B cell (primary cell): Measurements from ENCODE around the gene DOK7. TPM values are rescaled to one million over a fixed set of nuclear protein-coding genes. Genes with fewer than 3 reads are reported as not detected.
"Not testable (repeated sequence)": the region's sequence is repeated elsewhere in the genome, so short reads cannot be mapped to it uniquely, and the experiment has no call there.

ENCODE experiments used
- ATAC-seq: fragments of 200-7000 bp; cut with Tn5 transposase; one replicate; pipeline ENCODE4 v1.10.0; 2021; ENCODE audit warnings: low read depth, mild to moderate bottlenecking, moderate number of reproducible peaks, moderate library complexity
- CTCF ChIA-PET: fragments of 350-600 bp; sonication (Branson Sonifier 250); formaldehyde crosslinking; loops from one replicate; lab custom pipeline; 2021; ENCODE audit warnings: antibody characterized with exemption, inconsistent platforms; lab: Charles Lee
- POLR2A ChIA-PET: fragments of 350-600 bp; sonication (Branson Sonifier 250); formaldehyde crosslinking; loops from one replicate; lab custom pipeline; 2021; ENCODE audit warnings: antibody characterized with exemption; lab: Charles Lee
- DNase-seq: peaks from one replicate; pipeline ENCODE4 v3.0.0; 2013
- H2AFZ ChIP-seq: 2 replicates; pipeline ENCODE4 v1.6.1; 2012; ENCODE audit warnings: mild to moderate bottlenecking, low read depth, low read length; ENCODE audit not compliant: insufficient read depth, poor library complexity, severe bottlenecking
- H3K27ac ChIP-seq, 2 donors: 1 replicate in 1 of 2; 2 replicates in 1 of 2; pipeline ENCODE4 v1.5.1; 2012 to 2013; ENCODE audit warnings: low read length in 2 of 2, mild to moderate bottlenecking in 2 of 2, moderate library complexity in 1 of 2
- H3K27me3 ChIP-seq, 4 experiments: fragments of 200-600 bp in 1 of 4; sonication (generic) in 1 of 4; replicated peaks in 1 of 4; 1 replicate in 2 of 4; 2 replicates in 2 of 4; pipeline versions ENCODE4 v1.6.1 to v1.7.0; 2013 to 2016; ENCODE audit warnings: low read length in 3 of 4, mild to moderate bottlenecking in 2 of 4, mixed read lengths in 1 of 4, moderate library complexity in 1 of 4; ENCODE audit not compliant: insufficient read depth in 4 of 4, control insufficient read depth in 3 of 4; ENCODE audit errors: control extremely low read depth in 1 of 4
- H3K36me3 ChIP-seq, 2 experiments: replicated peaks in 1 of 2; 1 replicate in 1 of 2; 2 replicates in 1 of 2; pipeline versions ENCODE4 v1.6.1 to v1.7.1; 2013; ENCODE audit warnings: low read length in 1 of 2; ENCODE audit not compliant: insufficient read depth in 2 of 2, control insufficient read depth in 1 of 2; ENCODE audit errors: control extremely low read depth in 1 of 2, extremely low read depth in 1 of 2
- H3K4me1 ChIP-seq, 2 donors: fragments of 200-600 bp in 1 of 2; sonication (generic) in 1 of 2; 1 replicate in 1 of 2; 2 replicates in 1 of 2; pipeline versions ENCODE4 v1.5.1 to v1.6.1; 2013 to 2017; ENCODE audit warnings: low read length in 2 of 2; ENCODE audit not compliant: control insufficient read depth in 2 of 2, insufficient read depth in 2 of 2
- H3K4me2 ChIP-seq: replicated peaks from 2 replicates; pipeline ENCODE3; 2012; ENCODE audit warnings: mild to moderate bottlenecking, low read depth, low read length; ENCODE audit not compliant: poor library complexity, severe bottlenecking
- H3K4me3 ChIP-seq, 5 experiments: fragments of 200-600 bp in 1 of 5; sonication (generic) in 1 of 5; 1 replicate in 3 of 5; 2 replicates in 2 of 5; pipeline versions ENCODE4 v1.5.1 to v1.7.0; 2011 to 2016; ENCODE audit warnings: low read length in 4 of 5, mild to moderate bottlenecking in 4 of 5, low read depth in 2 of 5, control low read depth in 1 of 5, moderate library complexity in 1 of 5; ENCODE audit not compliant: insufficient read depth in 1 of 5; ENCODE audit errors: control extremely low read depth in 1 of 5, extremely low read depth in 1 of 5
- H3K79me2 ChIP-seq: fragments of 200-600 bp; sonication (generic); one replicate; pipeline ENCODE4 v1.6.0; 2016; ENCODE audit warnings: low read length; ENCODE audit not compliant: control insufficient read depth, insufficient read depth
- H3K9ac ChIP-seq: fragments of 200-600 bp; sonication (generic); 2 replicates; pipeline ENCODE4 v1.6.1; 2017; ENCODE audit warnings: mild to moderate bottlenecking, low read length, moderate library complexity
- H3K9me3 ChIP-seq, 3 donors: one replicate each; pipeline versions ENCODE4 v1.6.1 to v1.7.1; 2013; ENCODE audit warnings: low read length in 2 of 3; ENCODE audit not compliant: control insufficient read depth in 2 of 3, insufficient read depth in 1 of 3; ENCODE audit errors: control extremely low read depth in 1 of 3
- H4K20me1 ChIP-seq: 2 replicates; pipeline ENCODE4 v1.6.0; 2012; ENCODE audit warnings: mild to moderate bottlenecking, low read length; ENCODE audit not compliant: insufficient read depth, control insufficient read depth, poor library complexity, severe bottlenecking
- H3K27ac Mint-ChIP-seq: one replicate; pipeline ENCODE4 v1.8.0; 2021; ENCODE audit warnings: mixed read lengths
- H3K27me3 Mint-ChIP-seq: one replicate; pipeline ENCODE4 v1.8.0; 2021; ENCODE audit warnings: mixed read lengths
- H3K4me1 Mint-ChIP-seq: one replicate; pipeline ENCODE4 v1.8.0; 2021; ENCODE audit warnings: mixed read lengths
- H3K4me3 Mint-ChIP-seq: one replicate; pipeline ENCODE4 v1.8.0; 2021; ENCODE audit warnings: mixed read lengths
- H3K9me3 Mint-ChIP-seq: one replicate; pipeline ENCODE4 v1.8.0; 2022; ENCODE audit warnings: mixed read lengths; ENCODE audit not compliant: insufficient read depth
- EZH2 ChIP-seq: IDR thresholded peaks from 2 replicates; pipeline ENCODE4 v1.6.1; 2012; ENCODE audit warnings: borderline replicate concordance, low read depth, mild to moderate bottlenecking, moderate library complexity, low read length; ENCODE audit not compliant: insufficient read depth, poor library complexity, severe bottlenecking
- WGBS: methylation state at CpG from one replicate; pipeline ENCODE4 v1.1.5; 2013; ENCODE audit warnings: missing lambda C conversion rate; ENCODE audit not compliant: insufficient coverage; 5-methylcytosine and 5-hydroxymethylcytosine counted together
- intact Hi-C: fragments of 100-400 bp; cut with micrococcal nuclease; formaldehyde crosslinking; loops from one replicate; pipeline ENCODE4 v1.10.0; 2022
- polyA plus RNA-seq: library from polyadenylated mRNA; depleted of rRNA; stranded (reverse); fragments of >200 nt; gene quantifications from 2 replicates; pipeline ENCODE4 v1.2.3, GENCODE V29; 2012
- total RNA-seq, 2 donors: library from RNA; stranded (reverse); fragments of 120-200 nt in 1 of 2; gene quantifications; 1 replicate in 1 of 2; 2 replicates in 1 of 2; pipeline versions ENCODE4 v1.2.3 to v1.2.4, GENCODE V29; 2013 to 2022
- TF ChIP-seq, protein P1 (sequence below): fragments of 200-600 bp; IDR thresholded peaks from one replicate; pipeline ENCODE4 v1.8.0; 2022; ENCODE audit warnings: antibody characterized with exemption, mild to moderate bottlenecking

The DOK7 gene
- total and polyA plus RNA-seq, 2 donors (not counting 1 experiment from before 2014, with no cell fraction given): 24.1 to 24.8 TPM

DNA sequence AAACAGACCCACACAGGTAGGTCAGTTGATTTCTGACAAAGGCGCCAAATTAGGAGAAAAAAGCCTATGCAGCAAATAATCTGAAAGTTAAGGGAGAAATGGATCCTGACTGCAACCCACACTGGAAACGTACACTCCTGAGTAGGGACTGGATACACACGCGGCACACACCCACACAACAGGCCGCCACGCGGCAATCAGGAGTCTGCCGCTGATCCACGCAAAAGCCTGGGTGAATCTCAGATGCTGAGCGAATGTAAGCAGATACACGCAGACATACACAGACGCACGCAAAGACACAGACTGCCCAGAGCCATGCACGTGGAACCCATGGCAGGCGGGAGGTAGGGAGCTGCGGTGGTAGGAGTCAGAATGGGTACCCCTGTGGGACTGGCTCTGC, 47.4 kb downstream of the DOK7 start:
- intact Hi-C loops: no loop called here
- CTCF ChIA-PET: no interaction called here
- 91% methylated on average over 16 of the region's 16 CpGs for WGBS

DNA sequence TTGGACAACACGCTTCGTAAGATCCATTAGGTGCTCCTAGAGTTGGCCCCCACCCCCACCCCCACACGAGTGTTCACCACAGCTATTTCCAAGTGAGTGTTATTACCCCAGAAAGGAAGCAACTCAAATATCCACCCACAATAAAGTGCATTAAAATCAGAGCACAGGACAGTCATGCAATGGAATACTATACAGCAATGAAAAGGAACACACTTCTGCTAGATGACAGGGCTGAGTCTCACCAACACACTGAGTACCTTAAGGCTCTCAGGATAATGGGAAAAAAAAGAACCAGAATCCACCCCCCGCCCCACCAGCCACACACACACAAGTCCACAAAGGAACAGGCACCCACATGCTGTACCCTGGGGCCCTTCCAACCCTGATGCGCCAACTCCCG, 48.1 kb downstream of the DOK7 start:
- Histone ChIP-seq H2AFZ (no peak overlapping the region), H4K20me1 (peaks cover 26% of the 10 kb centered on the region), H3K27ac (no peak overlapping the region), H3K4me3 (no peak overlapping the region), H3K4me1 (no peaks in the 10 kb centered on the region), H3K4me2 (no peak overlapping the region), H3K36me3 (peaks cover 2 to 72% of the 10 kb centered on the region in 2 experiments), H3K9ac (no peak overlapping the region), H3K27me3 (no peaks in the 10 kb centered on the region), H3K9me3 (peaks cover 0 to 5% (median 0%) of the 10 kb centered on the region in 3 donors), H3K79me2 (peaks cover 16% of the 10 kb centered on the region)
- Mint-ChIP-seq H3K4me3 (no peak overlapping the region), H3K27me3 (no peaks in the 10 kb centered on the region), H3K27ac (no peak overlapping the region), H3K4me1 (peaks cover 1% of the 10 kb centered on the region), H3K9me3 (no peaks in the 10 kb centered on the region)
- TF ChIP-seq EZH2: no peak
- TF ChIP-seq, protein P1, sequence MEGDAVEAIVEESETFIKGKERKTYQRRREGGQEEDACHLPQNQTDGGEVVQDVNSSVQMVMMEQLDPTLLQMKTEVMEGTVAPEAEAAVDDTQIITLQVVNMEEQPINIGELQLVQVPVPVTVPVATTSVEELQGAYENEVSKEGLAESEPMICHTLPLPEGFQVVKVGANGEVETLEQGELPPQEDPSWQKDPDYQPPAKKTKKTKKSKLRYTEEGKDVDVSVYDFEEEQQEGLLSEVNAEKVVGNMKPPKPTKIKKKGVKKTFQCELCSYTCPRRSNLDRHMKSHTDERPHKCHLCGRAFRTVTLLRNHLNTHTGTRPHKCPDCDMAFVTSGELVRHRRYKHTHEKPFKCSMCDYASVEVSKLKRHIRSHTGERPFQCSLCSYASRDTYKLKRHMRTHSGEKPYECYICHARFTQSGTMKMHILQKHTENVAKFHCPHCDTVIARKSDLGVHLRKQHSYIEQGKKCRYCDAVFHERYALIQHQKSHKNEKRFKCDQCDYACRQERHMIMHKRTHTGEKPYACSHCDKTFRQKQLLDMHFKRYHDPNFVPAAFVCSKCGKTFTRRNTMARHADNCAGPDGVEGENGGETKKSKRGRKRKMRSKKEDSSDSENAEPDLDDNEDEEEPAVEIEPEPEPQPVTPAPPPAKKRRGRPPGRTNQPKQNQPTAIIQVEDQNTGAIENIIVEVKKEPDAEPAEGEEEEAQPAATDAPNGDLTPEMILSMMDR: no peak
- intact Hi-C loops: no loop called here
- 97% methylated on average over 5 of the region's 6 CpGs for WGBS
- no peak for DNase-seq
- POLR2A ChIA-PET: no interaction called here
- CTCF ChIA-PET: no interaction called here
- ATAC-seq: no peak

More for the DNA sequence above, 47.4 kb downstream of the DOK7 start:
- H3K36me3 ChIP-seq: peaks cover 2 to 66% of the 10 kb centered on the region in 2 experiments
- Mint-ChIP-seq H3K4me1 (peaks cover 1% of the 10 kb centered on the region), H3K27ac (no peak overlapping the region), H3K9me3 (no peaks in the 10 kb centered on the region), H3K4me3 (no peak overlapping the region), H3K27me3 (no peaks in the 10 kb centered on the region)
- peaks cover 31% of the 10 kb centered on the region for H4K20me1 ChIP-seq
- no peak overlapping the region for H3K27ac ChIP-seq
- peaks cover 0 to 5% (median 0%) of the 10 kb centered on the region in 3 donors for H3K9me3 ChIP-seq
- no peak overlapping the region for H2AFZ ChIP-seq
- TF ChIP-seq, protein P1: no peak
- TF ChIP-seq EZH2: no peak
- H3K27me3 ChIP-seq: no peaks in the 10 kb centered on the region
- no peak overlapping the region for H3K9ac ChIP-seq
- ATAC-seq (no peak), DNase-seq (no peak)
- H3K4me2 ChIP-seq: no peak overlapping the region
- no peaks in the 10 kb centered on the region for H3K4me1 ChIP-seq
- H3K4me3 ChIP-seq: no peak overlapping the region
- POLR2A ChIA-PET: no interaction called here
- peaks cover 23% of the 10 kb centered on the region for H3K79me2 ChIP-seq

DNA sequence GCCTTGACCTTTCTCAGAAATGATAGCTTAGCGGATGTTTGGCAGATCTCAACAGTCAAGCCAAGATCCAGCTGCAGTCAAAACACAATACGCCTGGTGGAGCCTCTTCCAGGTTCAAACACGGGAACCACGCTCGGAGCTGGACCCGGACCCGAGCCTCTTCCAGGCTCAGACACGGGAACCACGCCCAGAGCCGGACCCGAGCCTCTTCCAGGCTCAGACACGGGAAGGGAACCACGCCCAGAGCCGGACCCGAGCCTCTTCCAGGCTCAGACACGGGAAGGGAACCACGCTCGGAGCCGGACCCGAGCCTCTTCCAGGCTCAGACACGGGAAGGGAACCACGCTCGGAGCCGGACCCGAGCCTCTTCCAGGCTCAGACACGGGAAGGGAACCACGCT, 48.5 kb downstream of the DOK7 start:
- H3K4me1 ChIP-seq, H3K4me3 ChIP-seq, H2AFZ ChIP-seq, H3K27me3 Mint-ChIP-seq, H3K9me3 Mint-ChIP-seq, H3K4me2 ChIP-seq, H3K9ac ChIP-seq, H3K4me3 Mint-ChIP-seq, ATAC-seq, intact Hi-C loops, H3K9me3 ChIP-seq, H3K27ac Mint-ChIP-seq, POLR2A ChIA-PET, H3K27ac ChIP-seq, DNase-seq, H3K27me3 ChIP-seq, H3K4me1 Mint-ChIP-seq, CTCF ChIA-PET: not testable (repeated sequence)
- Histone ChIP-seq H3K36me3 (peaks cover 2 to 75% of the 10 kb centered on the region in 2 experiments), H3K79me2 (peaks cover 12% of the 10 kb centered on the region), H4K20me1 (peaks cover 26% of the 10 kb centered on the region)
- 100% methylated on average over 6 of the region's 27 CpGs for WGBS
